HG02759 (cell line): Measurements from ENCODE around the gene MAGT1.
"Not testable (repeated sequence)": the region's sequence is repeated elsewhere in the genome, so short reads cannot be mapped to it uniquely, and the experiment has no call there.

Source experiments
- ATAC-seq: cut with Tn5 transposase; IDR thresholded peaks from one replicate; pipeline ENCODE4 v1.9.1; 2021; ENCODE audit warnings: mild to moderate bottlenecking, moderate library complexity; ENCODE audit not compliant: unreplicated experiment

The MAGT1 gene

GRCh38 chrX:77875372-77875771 lies 19.9 kb downstream of the MAGT1 start:
- no peak for ATAC-seq

- not testable (repeated sequence) for ATAC-seq
Observed at GRCh38 chrX:77831544-77831943, 63.7 kb downstream of the MAGT1 start.

- not testable (repeated sequence) for ATAC-seq
Observed at GRCh38 chrX:77821989-77822388, 73.2 kb downstream of the MAGT1 start.

- no peak for ATAC-seq
Observed at GRCh38 chrX:77820091-77820727, 75.0 kb downstream of the MAGT1 start.

- ATAC-seq = no peak
Observed at GRCh38 chrX:77814210-77814609, 81.0 kb downstream of the MAGT1 start.

GRCh38 chrX:77802201-77802600 lies 93.0 kb downstream of the MAGT1 start:
- ATAC-seq = no peak

GRCh38 chrX:77795124-77795523 lies 100.1 kb downstream of the MAGT1 start:
- no peak for ATAC-seq

- ATAC-seq = no peak
Observed at GRCh38 chrX:77793946-77794345, 101.3 kb downstream of the MAGT1 start.

- ATAC-seq = no peak
Observed at GRCh38 chrX:77788050-77788449, 107.2 kb downstream of the MAGT1 start.

GRCh38 chrX:77786365-77786680 lies 108.9 kb downstream of the MAGT1 start:
- peak; percentile 17 for ATAC-seq

- ATAC-seq = peak; percentile 96
Observed at GRCh38 chrX:77785486-77786364, 109.5 kb downstream of the MAGT1 start, which contains the start of gene ATRX. Gene ATRX, minus strand, starts transcription at chrX:77786216. Its CDS starts 215 bp downstream, at chrX:77786001.

GRCh38 chrX:77779695-77780094 lies 115.5 kb downstream of the MAGT1 start:
- ATAC-seq = no peak

GRCh38 chrX:77776659-77777058 lies 118.6 kb downstream of the MAGT1 start:
- no peak for ATAC-seq
